ENCODE data around the gene NGRN.
"Not testable (repeated sequence)": the region's sequence is repeated elsewhere in the genome, so short reads cannot be mapped to it uniquely, and the experiment has no call there.

The NGRN gene

GRCh38 chr15:90286678-90287077 is 21.2 kb downstream of the NGRN start:
- DNase-seq, result no peak

GRCh38 chr15:90287101-90287500 is 21.6 kb downstream of the NGRN start:
- DNase-seq, result no peak

- DNase-seq, result no peak
These were observed 22.5 kb downstream of the NGRN start for GRCh38 chr15:90287946-90288345.

- DNase-seq, result no peak
These were observed 26.3 kb downstream of the NGRN start for GRCh38 chr15:90291679-90292356.

- peak; percentile 38 for DNase-seq
These were observed 27.8 kb downstream of the NGRN start for GRCh38 chr15:90293040-90293810.

GRCh38 chr15:90294159-90294558 is 28.7 kb downstream of the NGRN start:
- DNase-seq, result no peak

GRCh38 chr15:90294601-90295269 is 29.3 kb downstream of the NGRN start:
- DNase-seq, result no peak

GRCh38 chr15:90295270-90295648 is 29.8 kb downstream of the NGRN start:
- no peak for DNase-seq

- DNase-seq, result not testable (repeated sequence)
These were observed 30.9 kb downstream of the NGRN start for GRCh38 chr15:90296316-90296884.

- DNase-seq, result no peak
These were observed 31.5 kb downstream of the NGRN start for GRCh38 chr15:90297021-90297420.

- no peak for DNase-seq
These were observed 35.1 kb downstream of the NGRN start for GRCh38 chr15:90300541-90300940.

- no peak for DNase-seq
These were observed 35.7 kb downstream of the NGRN start for GRCh38 chr15:90300988-90301706.

- DNase-seq, result no peak
These were observed 36.3 kb downstream of the NGRN start for GRCh38 chr15:90301707-90302300.

GRCh38 chr15:90305355-90305754 is 39.9 kb downstream of the NGRN start:
- DNase-seq, result not testable (repeated sequence)

- no peak for DNase-seq
These were observed 40.5 kb downstream of the NGRN start for GRCh38 chr15:90305932-90306331.

- no peak for DNase-seq
These were observed 41.1 kb downstream of the NGRN start for GRCh38 chr15:90306560-90306959.

- no peak for DNase-seq
These were observed 42.2 kb downstream of the NGRN start for GRCh38 chr15:90307661-90308060.

GRCh38 chr15:90309020-90309419 is 43.5 kb downstream of the NGRN start:
- no peak for DNase-seq

- DNase-seq, result no peak
These were observed 50.0 kb downstream of the NGRN start for GRCh38 chr15:90315278-90315982.

GRCh38 chr15:90316139-90316538 is 50.7 kb downstream of the NGRN start:
- DNase-seq, result no peak

GRCh38 chr15:90318591-90318990 is 53.1 kb downstream of the NGRN start:
- DNase-seq, result no peak

All from NCI-H2081 treated with DMSO at 0.1 percent for 48 hours (cell line).